ENCODE measurements around the gene TRO. TPM values are rescaled to one million over a fixed set of nuclear protein-coding genes. Genes with fewer than 3 reads are reported as not detected.
A peak's percentile ranks its signal among the peaks of the same experiment; 100 is the strongest.

The TRO gene
- total RNA-seq, 1 experiment from 2014 or later = 21.5 TPM

DNA sequence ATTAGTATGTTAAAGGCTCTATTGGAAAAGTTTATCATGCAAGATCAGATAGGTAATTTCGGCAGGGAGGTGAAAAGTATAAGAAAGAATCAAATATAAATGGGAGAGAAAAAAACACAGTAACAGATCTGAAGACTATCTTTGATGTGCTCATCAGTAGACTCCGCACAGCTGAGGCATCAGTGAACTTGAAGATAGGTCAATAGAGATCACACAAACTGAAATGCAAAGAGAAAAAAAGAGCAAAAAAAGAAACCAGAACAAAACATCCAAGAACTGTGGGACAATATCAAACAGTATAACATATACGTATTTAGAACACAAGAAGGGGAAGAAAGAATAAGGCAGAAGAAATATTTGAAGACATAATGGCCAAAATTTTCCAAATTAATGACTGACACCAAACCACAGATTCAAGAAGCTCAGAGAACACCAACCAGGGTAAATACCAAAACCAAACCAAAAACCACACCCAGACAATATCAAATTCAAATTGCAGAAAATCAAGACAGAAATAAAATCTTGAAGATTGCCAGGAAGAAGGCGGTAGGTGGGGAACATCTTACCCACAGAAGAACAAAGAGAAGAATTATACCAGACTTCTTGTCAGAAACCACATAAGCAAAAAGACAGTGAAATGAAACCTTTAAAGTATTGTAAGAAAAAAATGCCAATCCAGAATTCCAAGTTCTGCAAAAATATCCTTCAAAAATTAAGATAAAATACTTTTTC is 44.3 kb downstream of the TRO start:
- DNase-seq (ENCODE audit: low read depth) = no peak

DNA sequence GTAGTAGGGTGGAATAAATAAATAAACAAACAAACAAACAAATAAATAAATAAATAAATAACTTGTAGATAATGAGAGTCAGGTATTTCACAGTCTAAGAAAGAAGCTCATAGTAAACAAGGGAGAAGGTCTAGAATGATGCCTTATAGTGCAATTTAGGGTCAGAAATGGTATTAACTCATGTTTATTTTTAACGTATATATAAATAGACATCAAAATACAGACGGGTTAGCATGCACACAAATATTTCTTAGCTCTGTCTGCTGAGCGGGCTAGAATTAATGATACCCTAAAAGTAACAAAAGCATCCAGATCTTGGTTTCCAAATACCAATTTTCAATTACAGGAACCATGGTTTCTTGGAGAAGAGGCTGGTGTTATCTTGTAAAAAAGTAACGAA is 56.8 kb downstream of the TRO start:
- no peak for DNase-seq (ENCODE audit: low read depth)

DNA sequence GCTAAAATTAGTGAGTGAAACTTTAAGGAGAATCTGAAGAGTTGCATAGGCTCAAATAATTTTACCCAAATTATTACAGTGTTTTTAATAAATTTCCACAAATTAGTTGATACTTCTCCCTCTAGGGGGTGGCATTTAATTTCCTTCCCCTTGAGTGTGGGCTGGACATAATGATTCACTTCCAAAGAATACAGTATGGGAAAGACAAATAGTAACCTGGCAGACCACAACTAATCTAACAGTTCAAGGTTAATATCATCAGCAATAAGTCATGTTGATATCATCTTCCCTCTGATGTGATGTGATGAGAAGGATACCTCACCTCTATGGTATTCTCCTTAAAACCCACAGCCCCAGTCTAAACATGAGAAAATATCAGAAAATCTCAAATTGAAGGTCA is 57.8 kb downstream of the TRO start:
- DNase-seq (ENCODE audit: low read depth) = peak; percentile 7

DNA sequence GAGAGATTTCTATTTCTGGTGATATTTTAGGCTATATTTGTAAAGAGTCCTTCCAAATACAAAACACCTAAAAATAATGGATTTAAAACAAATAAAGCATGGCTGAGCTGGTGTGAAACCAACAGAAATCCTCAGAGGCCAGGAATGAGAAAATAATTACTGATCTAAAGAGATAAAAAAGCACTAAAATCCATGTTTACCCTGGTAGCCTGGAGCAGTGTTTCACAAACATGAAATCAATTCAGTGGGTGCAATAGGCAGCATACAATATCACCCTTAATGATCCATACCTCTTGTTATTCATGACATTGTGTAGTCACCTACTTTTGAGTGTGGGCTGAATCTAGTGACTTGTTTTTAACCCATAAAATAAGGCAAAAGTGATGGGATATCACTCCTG is 58.8 kb downstream of the TRO start:
- DNase-seq (ENCODE audit: low read depth) = no peak

DNA sequence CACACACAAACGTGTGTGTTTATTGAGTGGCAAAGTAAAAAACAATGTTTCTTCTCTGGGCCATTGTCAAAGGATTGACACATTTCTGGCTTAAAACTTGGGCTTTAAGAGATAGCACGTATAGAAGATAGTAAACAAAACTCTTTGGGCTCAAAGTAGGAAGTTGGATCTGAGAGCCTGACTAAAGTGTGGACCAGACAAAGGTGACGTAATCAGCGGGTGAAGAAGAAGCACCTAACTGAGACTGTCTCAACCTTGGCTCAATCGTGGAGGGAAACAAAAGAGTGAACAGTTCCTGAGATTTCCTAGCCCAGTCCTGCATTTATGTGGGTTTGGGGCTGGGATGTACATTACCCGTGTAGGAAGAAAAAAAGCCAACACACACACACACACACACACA is 59.7 kb downstream of the TRO start:
- DNase-seq (ENCODE audit: low read depth) = no peak

Other genes starting within 250 kb of the TRO start
- gene ITIH6, start 122.6 kb upstream of the TRO start, total RNA-seq (2014; rRNA removed) = not detected in 2 replicates
- 171 and 194 TPM in 2 replicates for gene MAGED2, start 113.1 kb upstream of the TRO start, total RNA-seq (2014; rRNA removed)
- 0.26 TPM in 1 of 2 replicates, not detected in the other for gene PFKFB1, start 73.4 kb downstream of the TRO start, total RNA-seq (2014; rRNA removed)
- gene APEX2, start 79.5 kb downstream of the TRO start, total RNA-seq (2014; rRNA removed) = 19.1 and 19.2 TPM in 2 replicates
- not detected in 2 replicates for gene ALAS2, start 110.2 kb downstream of the TRO start, total RNA-seq (2014; rRNA removed)
- gene PAGE2B, start 154.2 kb downstream of the TRO start, total RNA-seq (2014; rRNA removed) = not detected in 2 replicates
- not detected in 2 replicates for gene PAGE2, start 168.2 kb downstream of the TRO start, total RNA-seq (2014; rRNA removed)

All from LHCN-M2 (cell line).